K562 (cell line): ENCODE data around the gene FLOT2. TPM values are rescaled to one million over a fixed set of nuclear protein-coding genes. Genes with fewer than 3 reads are reported as not detected.

Experiments
- BACH1 ChIP-seq: fragments of 200-800 bp; sonication (Bioruptor generic); IDR thresholded peaks from 2 replicates; pipeline ENCODE4 v1.6.1; 2016; ENCODE audit warnings: missing genetic modification characterization, missing compliant biosample characterization
- FOSL1 ChIP-seq: fragments of 200-800 bp; sonication (Bioruptor generic); conservative IDR thresholded peaks from 2 replicates; pipeline ENCODE4 v1.6.1; 2016; ENCODE audit warnings: missing genetic modification characterization, missing compliant biosample characterization
- GTF2E2 ChIP-seq: fragments of 200-800 bp; sonication (Bioruptor generic); IDR thresholded peaks from 2 replicates; pipeline ENCODE4 v1.6.1; 2016; ENCODE audit warnings: missing genetic modification characterization, missing compliant biosample characterization
- HDAC8 ChIP-seq: fragments of 450-650 bp; IDR thresholded peaks from 2 replicates; pipeline ENCODE4 v1.6.1; 2016; ENCODE audit warnings: mild to moderate bottlenecking, missing genetic modification characterization, moderate library complexity, missing compliant biosample characterization
- KDM4B ChIP-seq, 2 experiments: fragments of 450-650 bp in 1 of 2; sonication (generic) in 1 of 2; IDR thresholded peaks; 2 replicates each; pipeline ENCODE4 v1.6.1; 2016 to 2017; ENCODE audit warnings: borderline replicate concordance in 2 of 2, antibody characterized with exemption in 1 of 2, low read depth in 1 of 2, mild to moderate bottlenecking in 1 of 2
- MNT ChIP-seq, 2 experiments: fragments of 450-650 bp; conservative IDR thresholded peaks; 2 replicates each; pipeline ENCODE4 v1.6.1; 2017; ENCODE audit warnings: mild to moderate bottlenecking in 2 of 2, moderate library complexity in 2 of 2
- NFRKB ChIP-seq: fragments of 450-650 bp; IDR thresholded peaks from 2 replicates; pipeline ENCODE4 v1.6.1; 2016; ENCODE audit warnings: low read depth
- RREB1 ChIP-seq: fragments of 250-450 bp; sonication (Bioruptor Pico); IDR thresholded peaks from 2 replicates; pipeline ENCODE4 v1.4.0; 2020
- SMAD4 ChIP-seq: fragments of 250-450 bp; sonication (Bioruptor Pico); conservative IDR thresholded peaks from 2 replicates; pipeline ENCODE4 v1.8.0; 2021; ENCODE audit warnings: inconsistent platforms, mild to moderate bottlenecking, moderate library complexity
- SMARCA4 ChIP-seq: fragments of 450-650 bp; IDR thresholded peaks from 2 replicates; pipeline ENCODE4 v1.6.1; 2016
- SP1 ChIP-seq: sonication (generic); formaldehyde crosslinking; IDR thresholded peaks from 2 replicates; pipeline ENCODE4 v1.8.1; 2022; ENCODE audit warnings: mild to moderate bottlenecking, missing genetic modification reagents
- STAT5A ChIP-seq: IDR thresholded peaks from 2 replicates; pipeline ENCODE4 v1.6.1; 2012; ENCODE audit warnings: low read length, inconsistent platforms, borderline replicate concordance
- ZNF395 ChIP-seq: fragments of 200-800 bp; sonication (Bioruptor generic); IDR thresholded peaks from 2 replicates; pipeline ENCODE4 v1.6.1; 2017; ENCODE audit warnings: missing genetic modification characterization, missing compliant biosample characterization
- ZNF592 ChIP-seq: fragments of 450-650 bp; IDR thresholded peaks from 2 replicates; pipeline ENCODE4 v1.6.1; 2017; ENCODE audit warnings: antibody characterized with exemption, mild to moderate bottlenecking
- ZNF717 ChIP-seq: fragments of 250-450 bp; sonication (Bioruptor Pico); IDR thresholded peaks from 2 replicates; pipeline ENCODE4 v1.5.0; 2021
- polyA plus RNA-seq, 8 experiments: library from polyadenylated mRNA; depleted of rRNA in 4 of 8; stranded (reverse) in 5 of 8; unstranded in 3 of 8; fragments of >200 nt; fragmentation: Nextera tagmentation in 2 of 8; fragmentation: Illumina TruSeq in 1 of 8; extraction: Ambion mirVana in 2 of 8; extraction: Trizol in 1 of 8; gene quantifications; 2 replicates each; pipeline versions ENCODE4 v1.2.1 to v1.2.3, GENCODE V29; 2011 to 2014; ENCODE audit warnings: inconsistent platforms in 1 of 8, missing spikeins in 1 of 8
- total RNA-seq, 7 experiments: library from RNA; depleted of rRNA in 6 of 7; stranded (reverse); fragments of >200 nt in 6 of 7; fragmentation: Illumina TruSeq in 2 of 7; extraction: Trizol in 2 of 7; gene quantifications; 2 replicates each; pipeline versions ENCODE4 v1.2.1 to v1.2.3, GENCODE V29; 2011 to 2021; ENCODE audit warnings: low replicate concordance in 1 of 7

Gene FLOT2
- total and polyA plus RNA-seq, 9 of the 15 experiments (the other 6 are each of a cell fraction or from before 2014, with no cell fraction given): 17.5 to 138 (median 41.7) TPM

GRCh38 chr17:28928061-28928460 lies 30.5 kb upstream of the FLOT2 start (continued):
- TF ChIP-seq RREB1: no peak
- TF ChIP-seq STAT5A: no peak
- TF ChIP-seq MNT (conservative IDR thresholded peaks at IDR 0.05): no peak
- TF ChIP-seq NFRKB: no peak
- TF ChIP-seq GTF2E2: no peak
- 0 out of 2 replicates have a peak, but pooled peaks have one; percentile 20 for TF ChIP-seq SMAD4 (CRISPR knock-in tag)
- no peak for TF ChIP-seq ZNF717
- TF ChIP-seq KDM4B (IDR thresholded peaks at IDR 0.05; ENCODE audit: borderline replicate concordance in 2 of 2, low read depth in 1 of 2): no peak
- peak; percentile 49; the same call in 1 of the 2 replicates for TF ChIP-seq ZNF592
- TF ChIP-seq FOSL1: peak; percentile 93
- no peak for TF ChIP-seq HDAC8
- peak; percentile 55; the same call in 1 of the 2 replicates for TF ChIP-seq BACH1 (tag)
- TF ChIP-seq SMARCA4: no peak
- no peak for TF ChIP-seq SP1 (CRISPR knock-in tag)
- 0 out of 2 replicates have a peak, but pooled peaks have one; percentile 25 for TF ChIP-seq ZNF395 (CRISPR knock-in tag)
